Measurements from ENCODE around the gene KRTAP1-3. TPM values are rescaled to one million over a fixed set of nuclear protein-coding genes. Genes with fewer than 3 reads are reported as not detected.

KRTAP1-3 gene
- total and polyA plus RNA-seq, 2 of the 4 experiments (the other 2 are of a cell fraction): not detected

DNA sequence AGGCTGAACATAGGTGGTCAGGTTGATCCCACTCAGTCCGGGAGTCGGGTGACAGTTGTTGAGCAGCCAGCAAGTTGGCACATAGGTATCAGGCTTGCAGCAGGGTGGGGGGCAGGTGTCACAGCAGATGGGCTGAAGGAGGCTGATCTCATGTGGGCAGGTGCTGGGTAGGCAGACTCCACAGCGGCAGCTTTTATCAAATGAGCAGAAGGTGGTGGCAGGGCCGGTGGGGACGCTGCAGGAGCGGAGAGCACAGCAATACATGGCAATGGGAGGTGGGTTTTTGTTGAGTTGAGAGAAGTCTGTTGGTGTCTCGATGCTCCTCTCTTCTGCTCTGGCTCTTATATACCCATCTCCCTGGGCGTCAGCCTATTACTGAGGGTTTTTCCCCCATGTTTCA is 25.9 kb downstream of the KRTAP1-3 start, which contains the start of gene KRTAP3-1:
Gene KRTAP3-1 (minus strand): TSS at position 318 of the 400 bp plus-strand sequence. CDS start 54 bp downstream, at position 264.
- intact Hi-C loops (cut with micrococcal nuclease): no loop called here
- H3K4me3 ChIP-seq (ENCODE audit: insufficient read depth, low read depth, low read length): no peak within 1 kb of the TSS

More for the DNA sequence above, 25.9 kb downstream of the KRTAP1-3 start, which contains the start of gene KRTAP3-1:
- no peak within 1 kb of the TSS for H3K14ac ChIP-seq (replicated peaks; ENCODE audit: low read depth, low read length)
- H3K79me1 ChIP-seq (ENCODE audit: low read depth in 1 of 2, low read length in 2 of 2): no peaks in the 10 kb centered on the region
- H2AFZ ChIP-seq (replicated peaks; ENCODE audit: low read length, poor library complexity): no peak within 1 kb of the TSS
- POLR2A ChIA-PET (ENCODE audit: unreplicated experiment): no interaction called here
- H4K91ac ChIP-seq (ENCODE audit: insufficient read depth, low read depth, low read length): no peak within 1 kb of the TSS
- H2BK5ac ChIP-seq (ENCODE audit: low read depth, low read length, poor library complexity, severe bottlenecking): no peak within 1 kb of the TSS
- no peak within 1 kb of the TSS for H3K27ac ChIP-seq (ENCODE audit: insufficient read depth, low read length)
- ATAC-seq (ENCODE audit: low read depth) (no peak), DNase-seq (no peak)
- in situ Hi-C loops (cut with MboI; ENCODE audit: low sequenced_read_pairs): no loop called here
- dilution Hi-C loops (cut with HindIII; ENCODE audit: low sequenced_read_pairs, unreplicated experiment): no loop called here
- H3K36me3 ChIP-seq (ENCODE audit: control insufficient read depth, insufficient read depth, low read length): no peaks in the 10 kb centered on the region
- H2BK15ac ChIP-seq (ENCODE audit: low read depth, low read length): no peak within 1 kb of the TSS
- BruUV-seq (replicated peaks): no TSS peak
- no peak within 1 kb of the TSS for H3K23ac ChIP-seq (ENCODE audit: low read depth, low read length)
- no peak within 1 kb of the TSS for H2BK20ac ChIP-seq (ENCODE audit: low read depth, low read length)
- H4K8ac ChIP-seq (ENCODE audit: low read depth in 2 of 2, low read length in 2 of 2): no peak within 1 kb of the TSS
- no peak within 1 kb of the TSS for H2AK5ac ChIP-seq (ENCODE audit: low read depth, low read length)
- no peak within 1 kb of the TSS for H4K5ac ChIP-seq (ENCODE audit: low read depth, low read length)
- no peak within 1 kb of the TSS for H3K4ac ChIP-seq (ENCODE audit: low read depth, low read length)
- H3K56ac ChIP-seq (ENCODE audit: extremely low read depth, insufficient read depth, low read length): no peak within 1 kb of the TSS
- H3K9me3 ChIP-seq (ENCODE audit: control insufficient read depth, insufficient read depth, low read length): no peaks in the 10 kb centered on the region
- 100% methylated on average over 2 of the region's 8 CpGs; no CpG with 5 or more reads in 1 of the 2 experiments for WGBS, 2 experiments (ENCODE audit: extremely low coverage in 2 of 2, insufficient read length in 1 of 2)
- no peaks in the 10 kb centered on the region; the same call in 1 of the 2 replicates for H3K9me1 ChIP-seq (ENCODE audit: insufficient read depth, low read length)
- TF ChIP-seq MXI1 (IDR thresholded peaks at IDR 0.05; ENCODE audit: borderline replicate concordance, low read depth, low read length) (no peak), POLR2A (IDR thresholded peaks at IDR 0.05; ENCODE audit: low read depth, low read length) (no peak), SMC3 (IDR thresholded peaks at IDR 0.05; ENCODE audit: low read depth, low read length) (no peak), FOS (IDR thresholded peaks at IDR 0.05; ENCODE audit: low read depth, low read length) (no peak), MAZ (IDR thresholded peaks at IDR 0.05; ENCODE audit: borderline replicate concordance, low read depth, low read length) (no peak), RFX5 (IDR thresholded peaks at IDR 0.05; ENCODE audit: low read depth, low read length) (no peak), MAFK (IDR thresholded peaks at IDR 0.05; ENCODE audit: low read depth, low read length) (no peak), RAD21 (IDR thresholded peaks at IDR 0.05; ENCODE audit: low read length) (no peak), RCOR1 (IDR thresholded peaks at IDR 0.05; ENCODE audit: insufficient replicate concordance, low read length) (no peak), CEBPB (IDR thresholded peaks at IDR 0.05; ENCODE audit: low read depth, low read length) (no peak), CHD1 (IDR thresholded peaks at IDR 0.05; ENCODE audit: low read depth, low read length) (no peak), BHLHE40 (IDR thresholded peaks at IDR 0.05; ENCODE audit: low read depth, low read length) (no peak), NFE2L2 (IDR thresholded peaks at IDR 0.05; ENCODE audit: low read depth, low read length) (no peak)
- TF ChIP-seq, protein P1, sequence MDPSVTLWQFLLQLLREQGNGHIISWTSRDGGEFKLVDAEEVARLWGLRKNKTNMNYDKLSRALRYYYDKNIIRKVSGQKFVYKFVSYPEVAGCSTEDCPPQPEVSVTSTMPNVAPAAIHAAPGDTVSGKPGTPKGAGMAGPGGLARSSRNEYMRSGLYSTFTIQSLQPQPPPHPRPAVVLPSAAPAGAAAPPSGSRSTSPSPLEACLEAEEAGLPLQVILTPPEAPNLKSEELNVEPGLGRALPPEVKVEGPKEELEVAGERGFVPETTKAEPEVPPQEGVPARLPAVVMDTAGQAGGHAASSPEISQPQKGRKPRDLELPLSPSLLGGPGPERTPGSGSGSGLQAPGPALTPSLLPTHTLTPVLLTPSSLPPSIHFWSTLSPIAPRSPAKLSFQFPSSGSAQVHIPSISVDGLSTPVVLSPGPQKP (IDR thresholded peaks at IDR 0.05; ENCODE audit: borderline replicate concordance, low read depth, low read length): no peak
- TF ChIP-seq, protein P2, sequence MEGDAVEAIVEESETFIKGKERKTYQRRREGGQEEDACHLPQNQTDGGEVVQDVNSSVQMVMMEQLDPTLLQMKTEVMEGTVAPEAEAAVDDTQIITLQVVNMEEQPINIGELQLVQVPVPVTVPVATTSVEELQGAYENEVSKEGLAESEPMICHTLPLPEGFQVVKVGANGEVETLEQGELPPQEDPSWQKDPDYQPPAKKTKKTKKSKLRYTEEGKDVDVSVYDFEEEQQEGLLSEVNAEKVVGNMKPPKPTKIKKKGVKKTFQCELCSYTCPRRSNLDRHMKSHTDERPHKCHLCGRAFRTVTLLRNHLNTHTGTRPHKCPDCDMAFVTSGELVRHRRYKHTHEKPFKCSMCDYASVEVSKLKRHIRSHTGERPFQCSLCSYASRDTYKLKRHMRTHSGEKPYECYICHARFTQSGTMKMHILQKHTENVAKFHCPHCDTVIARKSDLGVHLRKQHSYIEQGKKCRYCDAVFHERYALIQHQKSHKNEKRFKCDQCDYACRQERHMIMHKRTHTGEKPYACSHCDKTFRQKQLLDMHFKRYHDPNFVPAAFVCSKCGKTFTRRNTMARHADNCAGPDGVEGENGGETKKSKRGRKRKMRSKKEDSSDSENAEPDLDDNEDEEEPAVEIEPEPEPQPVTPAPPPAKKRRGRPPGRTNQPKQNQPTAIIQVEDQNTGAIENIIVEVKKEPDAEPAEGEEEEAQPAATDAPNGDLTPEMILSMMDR (conservative IDR thresholded peaks at IDR 0.05; ENCODE audit: low read depth, low read length): no peak
- TF ChIP-seq, protein P3, sequence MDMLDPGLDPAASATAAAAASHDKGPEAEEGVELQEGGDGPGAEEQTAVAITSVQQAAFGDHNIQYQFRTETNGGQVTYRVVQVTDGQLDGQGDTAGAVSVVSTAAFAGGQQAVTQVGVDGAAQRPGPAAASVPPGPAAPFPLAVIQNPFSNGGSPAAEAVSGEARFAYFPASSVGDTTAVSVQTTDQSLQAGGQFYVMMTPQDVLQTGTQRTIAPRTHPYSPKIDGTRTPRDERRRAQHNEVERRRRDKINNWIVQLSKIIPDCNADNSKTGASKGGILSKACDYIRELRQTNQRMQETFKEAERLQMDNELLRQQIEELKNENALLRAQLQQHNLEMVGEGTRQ (IDR thresholded peaks at IDR 0.05; ENCODE audit: low read depth, low read length): no peak
- peaks cover 1% of the 10 kb centered on the region; the same call in 1 of the 2 replicates for H3K4me1 ChIP-seq (ENCODE audit: control insufficient read depth, insufficient read depth, low read length)
- H3K9ac ChIP-seq (ENCODE audit: low read depth, low read length): no peak within 1 kb of the TSS
- H4K20me1 ChIP-seq (ENCODE audit: insufficient read depth, low read length): no peaks in the 10 kb centered on the region
- H3K27me3 ChIP-seq (ENCODE audit: control insufficient read depth, insufficient read depth, low read length): no peaks in the 10 kb centered on the region
- H2BK120ac ChIP-seq (ENCODE audit: low read depth, low read length): no peak within 1 kb of the TSS
- H3K4me2 ChIP-seq (ENCODE audit: low read depth, low read length): no peak within 1 kb of the TSS
- no peak within 1 kb of the TSS for H3K18ac ChIP-seq (ENCODE audit: low read depth, low read length)
- CTCF ChIA-PET: interaction anchor here (0.6 kb wide), 1 partner anchor 17 kb away, joined by 6 read pairs; no protein-coding TSS in a partner anchor
- no peak within 1 kb of the TSS for H2AK9ac ChIP-seq (replicated peaks; ENCODE audit: low read depth, low read length, poor library complexity)

Measured in IMR-90 (cell line).